GM12878 (cell line): ENCODE data around the gene LMF2. TPM values are rescaled to one million over a fixed set of nuclear protein-coding genes. Genes with fewer than 3 reads are reported as not detected.

Experiments used
- BHLHE40 ChIP-seq, 2 experiments: fragments of 450-650 bp in 1 of 2; IDR thresholded peaks; 2 replicates each; pipeline ENCODE4 v1.6.1; 2011 to 2017; ENCODE audit warnings: low read depth in 2 of 2, borderline replicate concordance in 1 of 2, improper control_type of control experiment in 1 of 2, low read length in 1 of 2, mild to moderate bottlenecking in 1 of 2
- IKZF1 ChIP-seq: fragments of 450-650 bp; conservative IDR thresholded peaks from 2 replicates; pipeline ENCODE4 v1.6.1; 2017; ENCODE audit warnings: antibody characterized with exemption, mild to moderate bottlenecking
- KLF5 ChIP-seq: fragments of 450-650 bp; IDR thresholded peaks from 2 replicates; pipeline ENCODE4 v1.6.1; 2014; ENCODE audit warnings: mild to moderate bottlenecking; ENCODE audit not compliant: partially characterized antibody
- NKRF ChIP-seq: fragments of 450-650 bp; conservative IDR thresholded peaks from 2 replicates; pipeline ENCODE4 v1.6.1; 2017; ENCODE audit warnings: mild to moderate bottlenecking, moderate library complexity
- RBBP5 ChIP-seq: fragments of 200-600 bp; sonication (generic); conservative IDR thresholded peaks from 2 replicates; pipeline ENCODE4 v1.6.1; 2016
- SMARCA5 ChIP-seq: fragments of 450-650 bp; IDR thresholded peaks from 2 replicates; pipeline ENCODE4 v1.6.1; 2017; ENCODE audit warnings: mild to moderate bottlenecking
- TCF3 ChIP-seq: IDR thresholded peaks from 2 replicates; pipeline ENCODE4 v1.6.1; 2012; ENCODE audit warnings: low read depth, mild to moderate bottlenecking, low read length, borderline replicate concordance; ENCODE audit not compliant: insufficient read depth
- ZNF217 ChIP-seq: fragments of 450-650 bp; IDR thresholded peaks from 2 replicates; pipeline ENCODE4 v1.6.1; 2017; ENCODE audit warnings: antibody characterized with exemption, mild to moderate bottlenecking
- ZNF24 ChIP-seq: fragments of 450-650 bp; IDR thresholded peaks from 2 replicates; pipeline ENCODE4 v1.6.1; 2017; ENCODE audit warnings: antibody characterized with exemption, mild to moderate bottlenecking
- polyA plus RNA-seq, 11 experiments: library from polyadenylated mRNA; depleted of rRNA in 4 of 11; unstranded in 6 of 11; stranded (reverse) in 5 of 11; fragments of >200 nt; fragmentation: Nextera tagmentation in 4 of 11; fragmentation: Illumina TruSeq in 1 of 11; extraction: Ambion mirVana in 4 of 11; extraction: Trizol in 1 of 11; gene quantifications; 1 replicate in 1 of 11; 2 replicates in 10 of 11; pipeline versions ENCODE4 v1.2.1 to v1.2.3, GENCODE V29; 2011 to 2016; ENCODE audit warnings: inconsistent platforms in 2 of 11, missing spikeins in 2 of 11, low read depth in 1 of 11
- total RNA-seq, 4 experiments: library from RNA; depleted of rRNA in 3 of 4; stranded (reverse); fragments of >200 nt in 3 of 4; fragmentation: Illumina TruSeq in 1 of 4; extraction: Trizol in 1 of 4; gene quantifications; 2 replicates each; pipeline versions ENCODE4 v1.2.1 to v1.2.3, GENCODE V29; 2013 to 2021
- TF ChIP-seq, protein P1 (sequence below): IDR thresholded peaks from 2 replicates; pipeline ENCODE4 v1.6.1; 2011; ENCODE audit warnings: low read depth, mild to moderate bottlenecking, low read length, moderate library complexity, borderline replicate concordance; ENCODE audit errors: extremely low read depth

Gene LMF2
- total and polyA plus RNA-seq, 10 of the 15 experiments (the other 5 are each of a cell fraction or from before 2014, with no cell fraction given): 0.08 to 57.5 (median 21.2) TPM

GRCh38 chr22:50474710-50475651, 32.5 kb downstream of the LMF2 start, which contains the start of gene SBF1 (continued):
- TF ChIP-seq TCF3 (0 out of 2 replicates have a peak, but pooled peaks have one; percentile 48), ZNF217 (no peak), SMARCA5 (peak; percentile 32; the same call in 1 of the 2 replicates), RBBP5 (no peak), IKZF1 (peak; percentile 49; the same call in 1 of the 2 replicates), BHLHE40 (IDR thresholded peaks at IDR 0.05; ENCODE audit: borderline replicate concordance in 1 of 2, low read depth in 2 of 2, low read length in 1 of 2) (0 out of 4 replicates have a peak, but pooled peaks of 1 of the 2 experiments have one; percentile 25), KLF5 (peak; percentile 35), ZNF24 (no peak), NKRF (peak; percentile 58)
- TF ChIP-seq, protein P1, sequence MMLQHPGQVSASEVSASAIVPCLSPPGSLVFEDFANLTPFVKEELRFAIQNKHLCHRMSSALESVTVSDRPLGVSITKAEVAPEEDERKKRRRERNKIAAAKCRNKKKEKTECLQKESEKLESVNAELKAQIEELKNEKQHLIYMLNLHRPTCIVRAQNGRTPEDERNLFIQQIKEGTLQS: no peak
